NCI-H748 (cell line): ENCODE results near the gene SRGAP3.

ENCODE experiments used
- DNase-seq: peaks from one replicate; lab custom pipeline; 2025; ENCODE audit not compliant: unreplicated experiment; lab: John Stamatoyannopoulos, UW

The SRGAP3 gene

DNA sequence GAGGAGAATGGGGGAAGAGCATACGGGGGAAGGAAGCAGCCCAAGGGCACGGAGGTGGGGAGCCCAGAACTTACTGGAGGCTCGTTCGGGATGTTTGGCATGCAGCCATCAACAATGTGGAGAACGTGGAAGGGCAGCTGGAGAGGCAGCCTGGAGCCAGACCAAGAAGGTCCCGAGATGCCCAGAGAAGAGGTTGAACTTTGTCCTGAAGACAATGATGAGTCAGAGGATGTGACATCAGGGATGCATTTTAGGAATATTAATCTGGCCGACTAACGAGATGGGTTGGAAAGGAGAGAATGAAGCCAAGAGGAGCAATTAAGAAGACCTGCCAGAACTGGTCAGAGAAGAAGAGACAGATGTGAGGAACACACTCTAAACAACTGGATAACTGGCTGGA, 98.2 kb downstream of the SRGAP3 start:
- no peak for DNase-seq

DNA sequence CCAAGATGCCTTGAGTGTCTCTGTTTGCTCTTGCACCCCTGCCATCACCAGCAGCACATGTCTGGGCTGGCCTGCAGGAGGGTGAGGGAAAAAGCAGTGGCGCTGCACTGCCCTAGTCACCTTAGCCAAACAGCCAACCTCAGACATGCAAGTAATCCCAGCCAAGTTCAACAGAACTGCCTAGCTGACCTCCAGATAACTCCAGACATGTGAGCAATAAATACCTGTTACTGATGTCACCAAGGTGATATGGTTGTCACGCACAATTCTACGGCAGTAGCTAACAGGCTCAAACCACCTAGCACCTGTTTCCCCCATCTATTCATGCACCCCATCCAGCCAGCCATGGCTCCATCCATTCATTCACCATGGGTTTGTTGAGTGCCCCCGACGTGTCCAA, 99.9 kb downstream of the SRGAP3 start:
- no peak for DNase-seq

- no peak for DNase-seq
Observed at GRCh38 chr3:9147896-9148266, 101.6 kb downstream of the SRGAP3 start.

- DNase-seq: no peak
Observed at GRCh38 chr3:9147215-9147895, 102.1 kb downstream of the SRGAP3 start.

DNA sequence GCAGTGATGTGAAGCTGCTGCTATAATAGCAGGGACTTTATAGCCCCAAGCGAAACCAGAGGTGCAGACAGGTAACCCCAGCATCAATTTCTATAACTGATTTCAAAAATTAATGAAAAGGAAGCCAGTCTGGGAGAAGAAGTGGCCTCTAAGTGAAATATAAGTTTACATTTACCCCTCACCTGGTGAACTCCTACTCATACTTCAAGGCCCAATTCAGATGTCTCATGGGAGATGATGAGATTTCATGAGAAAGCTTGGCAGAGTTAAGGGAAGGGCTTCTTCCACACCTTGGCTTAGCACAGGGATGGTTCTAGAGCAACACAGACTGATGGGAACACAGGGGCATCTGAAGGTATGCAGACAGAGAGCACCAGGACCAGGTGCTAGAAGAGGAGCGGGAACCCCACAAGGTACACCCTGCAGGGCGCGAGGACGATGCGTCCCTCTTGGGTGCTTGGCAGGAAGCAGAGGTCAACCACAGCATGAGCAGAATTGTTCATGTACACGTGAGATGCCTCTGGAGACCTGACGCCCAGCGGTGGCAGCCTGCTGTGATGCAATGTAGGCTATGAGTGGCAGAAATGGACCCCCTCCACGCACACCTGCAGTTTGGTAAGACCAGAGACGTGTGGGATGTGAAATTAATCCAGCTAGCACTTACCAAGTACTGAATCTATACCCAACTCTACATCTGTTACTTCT, 102.9 kb downstream of the SRGAP3 start:
- DNase-seq: no peak

DNA sequence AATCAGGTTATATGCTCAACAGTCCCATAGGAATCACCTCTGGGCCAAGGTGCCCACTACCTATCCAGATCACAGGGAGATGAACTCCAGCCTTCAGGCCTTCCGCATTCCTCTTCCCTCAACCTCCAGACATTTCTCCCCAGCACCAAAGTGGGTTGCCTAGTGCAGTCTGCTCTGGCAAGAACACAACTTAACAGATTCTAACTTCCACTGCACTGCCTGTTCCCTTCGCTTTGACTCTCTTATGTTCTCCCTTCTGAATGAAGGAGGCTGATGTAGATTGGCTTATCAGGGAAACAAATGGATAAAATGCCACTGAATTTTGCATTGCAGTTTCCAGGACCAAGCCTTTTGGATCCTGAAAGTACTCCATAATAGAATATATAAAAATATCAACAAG, 106.3 kb downstream of the SRGAP3 start:
- no peak for DNase-seq

GRCh38 chr3:9142362-9142761, 107.1 kb downstream of the SRGAP3 start:
- DNase-seq: peak; percentile 31

- no peak for DNase-seq
Observed at GRCh38 chr3:9141928-9142289, 107.5 kb downstream of the SRGAP3 start.

DNA sequence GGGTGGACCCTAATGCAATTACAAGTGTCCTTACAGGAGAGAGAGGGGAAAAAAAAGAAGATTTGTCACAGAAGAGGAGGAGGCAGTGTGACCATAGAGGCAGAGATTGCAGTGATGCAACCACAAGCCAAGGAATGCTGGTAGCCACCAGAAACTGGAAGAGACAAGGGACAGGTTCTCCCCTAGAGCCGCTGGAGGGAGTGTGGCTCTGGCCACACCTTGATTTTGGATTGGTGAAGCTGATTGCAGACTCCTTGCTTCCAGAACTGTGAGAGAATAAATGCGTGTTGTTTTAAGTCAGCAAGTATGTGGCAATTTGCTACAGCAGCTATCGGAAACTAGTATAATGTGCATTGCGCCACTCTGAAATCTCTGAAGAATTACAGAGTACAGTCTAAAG, 110.1 kb downstream of the SRGAP3 start:
- DNase-seq: no peak

DNA sequence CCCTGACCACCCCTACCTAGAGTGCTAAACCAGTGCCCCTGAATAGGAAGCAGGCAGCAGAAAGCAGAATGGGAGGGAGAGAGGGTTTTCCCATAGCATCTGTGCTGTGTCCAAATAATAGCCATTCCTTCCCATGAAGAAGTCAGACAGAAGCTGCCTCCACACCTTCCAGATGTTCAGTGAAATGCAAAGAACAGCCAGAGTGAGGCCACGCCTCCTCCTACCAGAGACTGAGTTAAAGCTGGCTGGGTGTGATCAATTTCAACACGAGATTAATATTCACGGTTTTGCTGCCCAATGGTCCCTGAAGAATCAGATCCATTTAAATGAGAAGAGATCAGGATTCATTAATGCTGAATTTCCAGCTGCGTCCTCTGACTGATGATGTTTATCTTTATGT, 111.8 kb downstream of the SRGAP3 start:
- no peak for DNase-seq

DNA sequence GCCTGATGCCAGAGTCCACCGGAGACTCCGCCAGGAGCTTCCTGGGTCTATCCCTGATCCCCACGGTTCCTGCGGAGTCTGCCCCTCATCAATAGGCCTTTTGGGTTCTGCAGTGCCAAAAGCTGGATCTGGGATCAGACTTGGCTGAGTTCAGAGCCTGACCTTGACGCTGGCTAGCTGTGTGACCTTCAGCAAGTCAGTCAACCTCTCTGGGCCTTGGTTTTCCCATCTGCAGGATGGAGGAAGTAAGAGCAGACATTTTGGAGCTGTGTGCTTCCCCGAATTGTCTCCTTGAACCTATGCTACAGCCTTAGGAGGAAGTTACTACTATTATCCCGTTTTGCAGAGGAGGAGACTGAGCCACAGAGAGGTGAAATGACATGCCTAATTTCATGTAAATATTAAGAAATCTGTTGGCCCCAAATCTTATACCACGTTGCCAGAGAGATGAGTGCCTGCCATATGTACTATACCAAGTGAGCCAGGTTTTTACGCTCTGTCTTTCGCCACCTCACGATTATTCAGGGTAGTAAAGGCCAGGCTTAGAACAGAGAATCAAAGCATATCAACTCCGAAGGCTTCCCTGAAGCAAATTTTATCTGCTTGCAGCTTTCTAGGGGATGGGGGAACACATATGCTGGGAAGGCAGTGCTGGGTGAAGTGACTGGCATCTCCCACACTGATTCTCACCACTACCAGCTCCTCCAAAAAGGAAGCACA, 112.5 kb downstream of the SRGAP3 start:
- no peak for DNase-seq

GRCh38 chr3:9135930-9136525, 113.4 kb downstream of the SRGAP3 start:
- DNase-seq: no peak

DNA sequence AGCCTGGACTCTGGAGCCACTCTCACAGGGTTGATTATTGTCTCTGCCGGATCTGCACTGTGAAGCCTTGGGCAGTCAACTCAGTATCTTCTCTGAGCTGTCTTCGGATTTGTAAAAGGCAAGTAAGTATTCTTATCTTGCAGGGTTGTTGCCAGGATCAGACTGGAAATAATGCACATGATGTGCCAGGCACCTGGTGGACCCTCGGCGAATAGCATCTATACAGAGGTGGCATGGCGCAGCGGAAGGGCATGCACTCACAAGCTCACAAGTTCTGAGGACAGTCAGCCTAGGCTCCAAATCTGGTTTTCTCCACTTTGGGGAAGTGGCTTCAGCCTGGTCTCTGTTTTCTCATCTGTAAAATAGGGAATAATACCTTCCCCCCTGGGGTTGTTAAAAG, 113.9 kb downstream of the SRGAP3 start:
- DNase-seq: no peak

- DNase-seq: no peak
Observed at GRCh38 chr3:9133656-9134055, 115.8 kb downstream of the SRGAP3 start.

GRCh38 chr3:9130345-9131305, 118.8 kb downstream of the SRGAP3 start:
- DNase-seq: no peak

DNA sequence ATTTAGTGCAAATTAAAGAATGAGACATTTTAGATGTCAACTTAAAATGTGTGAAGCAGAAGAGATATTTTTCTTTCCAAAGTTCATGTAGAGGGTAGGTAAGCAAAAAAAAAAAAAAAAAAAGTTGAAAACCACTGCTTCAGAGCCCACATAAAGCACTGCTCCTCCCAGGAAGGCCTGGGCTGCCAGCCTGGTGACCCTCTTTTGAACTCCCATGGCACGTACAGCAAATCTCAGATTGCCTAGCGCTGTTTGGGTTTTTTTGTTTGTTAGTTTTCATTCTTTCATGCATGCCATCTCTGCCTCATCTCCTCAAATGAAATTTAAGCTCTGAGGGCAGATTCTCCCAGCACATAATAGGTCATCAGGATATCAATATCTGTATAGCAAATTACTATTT, 120.1 kb downstream of the SRGAP3 start:
- no peak for DNase-seq

- DNase-seq: no peak
Observed at GRCh38 chr3:9125278-9125951, 124.0 kb downstream of the SRGAP3 start.

DNA sequence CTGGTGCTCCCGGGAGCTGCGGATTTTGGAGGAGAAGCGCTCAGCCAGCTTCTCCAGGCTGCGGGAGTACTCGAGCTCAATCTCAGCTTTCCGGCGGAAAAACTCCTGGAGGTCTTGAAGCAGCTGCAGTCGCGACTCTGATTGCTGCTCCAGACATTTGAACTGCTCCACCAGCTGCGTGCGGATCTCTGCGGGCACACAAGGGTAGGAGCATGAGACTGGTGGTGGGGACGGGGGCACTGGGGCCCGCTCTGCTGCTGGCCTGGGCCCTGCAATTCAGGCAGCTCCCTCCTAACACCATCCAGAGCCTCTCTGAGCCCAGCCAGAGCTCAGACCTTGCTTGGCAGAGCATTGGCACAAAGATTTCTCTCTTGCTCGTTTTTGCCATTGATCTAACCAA, 124.7 kb downstream of the SRGAP3 start:
- DNase-seq: no peak

- DNase-seq: no peak
Observed at GRCh38 chr3:9123840-9124239, 125.6 kb downstream of the SRGAP3 start.

DNA sequence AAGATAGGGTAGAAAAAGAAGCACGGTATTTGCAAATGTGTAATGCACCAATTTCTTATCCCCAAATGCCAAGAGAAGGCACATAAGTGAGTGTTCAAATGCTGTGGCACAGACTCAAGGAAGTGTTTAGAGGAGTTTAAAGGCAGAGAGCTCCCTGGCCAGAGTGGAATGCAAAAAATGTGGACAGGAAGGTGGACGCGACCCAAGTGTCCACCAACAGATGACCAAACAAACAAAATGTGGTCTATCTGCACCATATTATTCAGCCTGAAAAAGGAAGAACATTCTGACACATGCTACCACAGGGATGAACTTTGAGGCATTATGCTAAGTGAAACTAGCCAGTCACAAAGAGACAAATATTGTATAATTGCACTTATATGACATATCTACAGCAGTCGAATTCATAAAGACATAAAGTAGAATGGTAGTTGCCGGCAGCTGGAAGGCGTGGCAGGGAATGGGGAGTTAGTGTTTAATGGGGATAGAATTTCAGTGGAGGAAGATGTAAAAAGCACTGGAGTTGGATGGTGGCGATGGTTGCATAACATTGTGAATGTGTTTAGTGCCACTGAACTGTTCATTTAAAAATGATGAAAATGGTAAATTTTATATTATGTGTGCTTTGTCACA, 126.6 kb downstream of the SRGAP3 start:
- DNase-seq: no peak
